Ectodermal cell (in vitro differentiated cells): ENCODE data around the gene KRTDAP.

Source experiments
- H3K27ac ChIP-seq: 2 replicates; pipeline ENCODE4 v1.7.0; 2013; ENCODE audit warnings: mild to moderate bottlenecking, low read depth, low read length; ENCODE audit not compliant: insufficient read depth, poor library complexity, severe bottlenecking
- H3K27me3 ChIP-seq: 2 replicates; pipeline ENCODE4 v1.7.0; 2013; ENCODE audit warnings: mild to moderate bottlenecking, low read length; ENCODE audit not compliant: insufficient read depth, control insufficient read depth, poor library complexity, severe bottlenecking
- H3K36me3 ChIP-seq: one replicate; pipeline ENCODE4 v1.7.0; 2013; ENCODE audit warnings: low read length; ENCODE audit not compliant: control insufficient read depth, insufficient read depth
- H3K4me1 ChIP-seq: one replicate; pipeline ENCODE4 v1.7.0; 2013; ENCODE audit warnings: low read length; ENCODE audit not compliant: control insufficient read depth, insufficient read depth
- H3K4me3 ChIP-seq: 2 replicates; pipeline ENCODE4 v1.7.0; 2013; ENCODE audit warnings: low read depth, low read length, control low read depth; ENCODE audit not compliant: insufficient read depth
- H3K9me3 ChIP-seq: 2 replicates; pipeline ENCODE4 v1.7.0; 2013; ENCODE audit warnings: mild to moderate bottlenecking, low read length, moderate library complexity; ENCODE audit not compliant: control insufficient read depth
- WGBS, 2 experiments: methylation state at CpG; one replicate each; pipeline ENCODE4 v1.1.7; 2013; ENCODE audit warnings: missing lambda C conversion rate in 2 of 2; 5-methylcytosine and 5-hydroxymethylcytosine counted together

Gene KRTDAP

DNA sequence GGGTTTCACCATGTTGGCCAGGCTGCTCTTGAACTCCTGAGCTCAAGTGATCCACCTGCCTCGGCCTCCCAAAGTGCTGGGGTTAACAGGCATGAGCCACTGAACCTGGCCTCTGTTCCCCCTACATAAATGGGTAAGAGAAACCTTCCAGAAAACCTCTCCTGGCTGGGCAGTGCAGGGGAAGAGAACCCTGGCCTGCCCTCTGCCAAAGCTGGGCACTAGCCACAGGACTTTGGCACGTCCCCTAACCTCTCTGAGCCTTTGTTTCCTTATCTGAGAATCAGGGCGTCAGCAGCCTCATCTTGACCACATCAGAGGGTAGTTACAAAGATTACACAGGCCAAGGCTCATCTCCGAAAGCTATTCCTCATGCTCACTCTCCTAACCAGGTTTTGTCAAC lies 35.6 kb upstream of the KRTDAP start:
- WGBS, 2 experiments = 94 to 95% methylated on average over 4 of the region's 4 CpGs
- Histone ChIP-seq H3K27ac (no peak overlapping the region), H3K36me3 (no peaks in the 10 kb centered on the region)

DNA sequence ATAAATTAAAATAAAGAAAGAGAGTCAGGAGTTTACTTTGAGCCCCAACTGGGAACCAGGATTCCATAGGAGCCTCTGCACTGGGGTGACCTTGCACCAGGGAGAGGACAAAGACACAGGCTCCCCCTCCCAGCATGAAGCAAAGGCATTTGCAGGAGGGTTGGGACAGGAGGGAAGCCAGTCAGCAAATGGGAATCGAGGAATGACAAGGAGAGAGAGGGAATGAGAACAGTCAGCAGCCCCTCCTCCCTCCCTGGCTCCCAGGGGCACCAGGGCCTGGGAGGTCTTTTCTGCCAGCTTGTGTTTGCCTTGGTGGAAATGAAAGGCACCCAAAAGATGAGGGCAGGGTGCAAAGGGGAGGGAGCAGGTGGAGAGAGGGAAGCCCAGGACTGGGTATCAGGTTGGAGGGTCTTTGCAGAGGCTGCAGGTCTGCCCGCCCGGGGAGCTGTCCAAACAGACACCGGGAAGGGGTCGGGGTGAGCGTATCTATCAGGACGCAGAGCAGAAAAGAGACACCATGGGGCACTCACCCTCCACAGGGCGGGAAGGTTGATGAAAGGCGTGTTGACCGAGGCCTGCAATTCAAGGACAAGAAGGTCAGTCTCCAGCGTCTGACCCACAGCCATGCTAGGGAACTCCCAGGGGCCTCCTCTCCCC lies 34.0 kb upstream of the KRTDAP start:
- Histone ChIP-seq H3K27me3 (no peaks in the 10 kb centered on the region), H3K36me3 (no peaks in the 10 kb centered on the region), H3K4me1 (peaks cover 13% of the 10 kb centered on the region), H3K4me3 (no peak overlapping the region), H3K27ac (no peak overlapping the region), H3K9me3 (no peaks in the 10 kb centered on the region)
- whole genome bisulfite sequencing, 2 experiments = 10 to 13% methylated on average over 11 of the region's 11 CpGs

More for the DNA sequence above, 35.6 kb upstream of the KRTDAP start:
- Histone ChIP-seq H3K9me3 (no peaks in the 10 kb centered on the region), H3K4me1 (peaks cover 13% of the 10 kb centered on the region), H3K27me3 (no peaks in the 10 kb centered on the region), H3K4me3 (no peak overlapping the region)

DNA sequence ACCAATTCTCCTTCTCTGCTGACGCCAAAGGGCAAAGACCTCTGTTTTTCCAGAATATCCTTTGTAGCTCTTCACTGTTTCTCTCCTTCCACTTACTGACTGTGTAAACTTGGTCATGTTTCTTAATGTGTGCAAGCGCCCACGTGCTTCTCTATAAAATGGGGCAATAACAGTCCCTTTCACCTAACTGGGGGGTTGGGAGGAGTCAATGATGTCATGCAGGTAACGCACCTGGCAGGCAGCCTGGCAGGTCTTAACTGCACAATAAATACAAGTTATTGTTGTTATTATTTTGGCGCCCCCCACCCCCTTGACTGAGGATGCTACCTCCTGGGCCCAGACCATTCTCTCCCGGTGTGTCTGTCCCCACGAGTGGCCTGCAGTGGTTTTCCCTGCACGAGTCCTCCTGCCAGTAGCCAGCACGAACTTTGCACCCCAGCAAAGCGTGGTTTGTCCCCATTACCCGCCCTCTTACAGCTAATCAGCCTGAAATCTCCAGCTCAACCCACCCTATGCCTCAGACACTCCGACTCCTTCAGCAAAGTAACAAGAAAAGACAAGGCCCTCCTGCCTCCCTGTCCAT lies 32.6 kb upstream of the KRTDAP start:
- Histone ChIP-seq H3K4me1 (peaks cover 13% of the 10 kb centered on the region), H3K9me3 (no peaks in the 10 kb centered on the region), H3K27me3 (no peaks in the 10 kb centered on the region), H3K36me3 (no peaks in the 10 kb centered on the region), H3K27ac (no peak overlapping the region), H3K4me3 (no peak overlapping the region)
- WGBS, 2 experiments = 89 to 90% methylated on average over 12 of the region's 12 CpGs

DNA sequence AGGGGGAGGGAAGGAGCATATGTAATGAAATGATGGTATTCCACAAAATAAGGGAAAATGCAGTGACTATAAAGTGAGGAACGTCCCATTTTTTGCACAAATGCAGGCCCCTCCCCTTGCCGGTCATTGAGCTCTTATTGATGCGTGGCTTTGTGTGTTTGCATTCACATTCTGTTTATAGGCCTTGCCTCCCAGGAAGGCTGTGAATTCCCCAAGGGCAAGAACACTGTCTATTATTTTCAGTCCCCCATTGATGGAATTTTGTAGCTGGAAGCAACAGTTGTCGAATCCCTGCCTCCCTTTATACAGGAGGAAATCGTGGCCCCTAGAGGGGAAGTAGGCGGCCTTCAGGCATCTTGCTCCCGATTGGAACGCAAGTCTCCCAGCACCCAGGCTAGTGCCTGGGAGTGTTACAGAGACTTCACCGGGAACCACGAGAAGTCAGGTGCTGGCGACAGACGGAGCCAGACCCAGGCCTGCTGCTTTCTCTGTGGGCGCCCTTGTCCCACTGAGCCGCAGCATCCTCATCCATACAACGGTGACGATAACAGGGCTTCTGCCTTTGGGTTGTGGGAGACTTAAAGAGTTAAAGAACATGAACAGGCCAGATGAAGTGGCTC lies 31.0 kb upstream of the KRTDAP start:
- Histone ChIP-seq H3K9me3 (no peaks in the 10 kb centered on the region), H3K27me3 (no peaks in the 10 kb centered on the region), H3K27ac (no peak overlapping the region), H3K36me3 (no peaks in the 10 kb centered on the region), H3K4me1 (peaks cover 13% of the 10 kb centered on the region), H3K4me3 (no peak overlapping the region)
- 68 to 72% methylated on average over 16 of the region's 16 CpGs for WGBS, 2 experiments

DNA sequence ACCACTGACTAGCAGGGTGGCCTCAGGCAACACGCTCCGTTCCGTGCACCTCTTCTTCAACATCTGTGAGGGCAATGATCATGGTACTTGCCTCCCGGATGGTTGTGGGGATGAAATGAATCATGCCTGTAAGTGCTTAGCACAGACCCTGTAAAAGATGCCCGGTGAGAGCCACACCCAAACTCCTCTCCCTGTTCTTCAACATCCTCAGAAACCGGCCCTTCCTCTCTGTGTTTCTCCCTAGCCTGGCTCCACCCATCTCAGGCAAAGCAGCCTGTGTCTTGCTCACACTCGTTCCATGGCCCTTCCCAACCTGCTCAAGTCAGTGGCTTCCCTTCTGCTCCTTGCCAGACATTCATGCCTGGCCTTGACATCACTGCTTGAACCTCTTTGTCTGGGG lies 29.0 kb upstream of the KRTDAP start:
- Histone ChIP-seq H3K9me3 (no peaks in the 10 kb centered on the region), H3K4me3 (no peak overlapping the region), H3K4me1 (peaks cover 6% of the 10 kb centered on the region), H3K36me3 (no peaks in the 10 kb centered on the region), H3K27me3 (peaks cover 4% of the 10 kb centered on the region), H3K27ac (no peak overlapping the region)
- WGBS, 2 experiments = 76 to 79% methylated on average over 7 of the region's 7 CpGs

DNA sequence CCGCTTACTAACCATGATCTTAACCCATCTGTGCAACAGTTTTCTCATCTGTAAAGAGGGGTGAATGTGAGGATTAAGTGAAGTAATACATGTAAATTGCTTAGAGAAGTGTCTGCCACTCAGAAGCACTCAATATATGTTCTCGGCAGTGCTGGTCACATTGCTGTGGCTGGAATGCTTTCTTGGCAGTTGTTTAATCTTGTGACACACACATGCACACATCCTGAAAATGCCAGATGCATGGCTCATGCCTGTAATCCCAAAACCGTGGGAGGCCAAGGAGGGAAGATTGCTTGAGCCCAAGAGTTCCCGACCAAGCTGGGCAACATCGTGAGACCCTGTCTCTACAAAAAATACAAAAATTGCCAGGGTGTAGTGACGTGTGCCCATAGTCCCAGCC lies 28.0 kb upstream of the KRTDAP start:
- no peaks in the 10 kb centered on the region for H3K9me3 ChIP-seq
- H3K27me3 ChIP-seq = peaks cover 9% of the 10 kb centered on the region
- H3K4me3 ChIP-seq = no peak overlapping the region
- peaks cover 11% of the 10 kb centered on the region for H3K4me1 ChIP-seq
- H3K36me3 ChIP-seq = no peaks in the 10 kb centered on the region
- WGBS, 2 experiments = 88% methylated on average over 5 to 6 of the region's 6 CpGs
- H3K27ac ChIP-seq = no peak overlapping the region

DNA sequence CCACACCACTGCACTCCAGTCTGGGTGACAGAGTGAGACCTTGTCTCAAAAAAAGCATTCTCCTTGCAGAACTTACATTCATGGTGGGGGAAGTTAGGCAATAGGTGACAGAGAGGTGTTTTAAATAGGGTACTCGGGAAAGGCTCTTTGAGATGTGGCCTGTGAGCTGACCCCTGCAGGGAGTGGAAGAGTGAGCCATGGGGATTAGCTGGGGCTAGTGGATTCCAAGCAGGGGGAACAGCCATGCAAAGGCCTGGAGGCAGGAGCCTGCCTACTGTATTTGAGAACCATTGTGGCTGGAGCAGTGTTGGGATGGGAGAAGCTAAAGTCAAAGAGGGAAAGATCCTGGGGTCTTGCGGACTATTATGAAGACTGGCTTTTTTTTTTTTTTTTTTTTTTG lies 27.1 kb upstream of the KRTDAP start:
- Histone ChIP-seq H3K9me3 (no peaks in the 10 kb centered on the region), H3K36me3 (no peaks in the 10 kb centered on the region), H3K27me3 (peaks cover 9% of the 10 kb centered on the region), H3K4me1 (peaks cover 12% of the 10 kb centered on the region), H3K27ac (no peak overlapping the region), H3K4me3 (no peak overlapping the region)
- 73 to 74% methylated on average over 2 of the region's 2 CpGs for WGBS, 2 experiments

DNA sequence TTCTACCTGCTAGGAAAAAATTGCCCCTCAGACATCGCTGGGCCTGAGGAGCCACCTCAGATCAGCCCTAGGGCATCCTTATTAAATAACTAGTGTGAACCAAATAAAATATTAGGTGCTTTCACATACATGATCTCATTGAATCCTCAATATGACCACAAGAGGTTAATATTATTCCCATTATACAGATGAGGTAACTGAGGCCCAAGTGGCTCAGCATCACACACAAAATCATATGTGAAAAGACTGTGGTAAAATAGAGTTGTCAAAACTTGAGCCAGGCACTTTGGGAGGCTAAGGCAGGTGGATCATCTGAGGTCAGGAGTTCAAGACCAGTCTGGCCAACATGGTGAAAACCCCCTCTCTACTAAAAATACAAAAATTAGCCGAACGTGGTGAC lies 26.0 kb upstream of the KRTDAP start:
- Histone ChIP-seq H3K4me1 (peaks cover 12% of the 10 kb centered on the region), H3K36me3 (no peaks in the 10 kb centered on the region), H3K9me3 (no peaks in the 10 kb centered on the region), H3K27me3 (peaks cover 12% of the 10 kb centered on the region), H3K27ac (no peak overlapping the region), H3K4me3 (no peak overlapping the region)
- 90 to 97% methylated on average over 3 of the region's 3 CpGs for WGBS, 2 experiments

DNA sequence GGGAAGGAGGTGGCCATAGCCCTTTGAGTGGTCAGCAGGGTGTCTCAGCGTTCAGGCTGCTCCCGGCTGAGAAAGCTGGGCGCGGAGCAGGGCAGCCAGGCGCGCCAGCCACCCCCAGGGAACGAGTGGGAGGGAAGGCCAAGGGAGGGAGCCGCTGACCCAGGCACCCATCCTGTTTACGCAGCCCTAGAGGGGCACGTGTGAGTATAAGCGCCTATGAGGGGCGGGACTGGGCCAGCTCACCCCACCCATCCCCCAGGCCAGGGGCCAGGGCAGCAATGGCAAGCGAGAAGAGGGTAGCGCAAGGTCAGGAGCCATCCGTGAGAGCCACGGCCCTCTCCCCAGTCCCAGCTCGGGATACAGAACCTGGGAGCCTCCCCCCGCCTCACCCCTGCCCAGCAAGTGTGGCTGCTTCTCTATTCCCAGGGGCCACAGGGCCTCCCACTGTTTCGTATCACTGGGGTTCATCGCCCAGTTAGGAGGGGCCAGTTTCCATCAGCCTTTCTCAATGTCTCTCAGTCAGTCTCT lies 24.1 kb upstream of the KRTDAP start:
- H3K9me3 ChIP-seq = no peaks in the 10 kb centered on the region
- WGBS, 2 experiments = 39 to 41% methylated on average over 20 of the region's 20 CpGs
- H3K27me3 ChIP-seq = peaks cover 31% of the 10 kb centered on the region
- no peaks in the 10 kb centered on the region for H3K36me3 ChIP-seq
- H3K4me3 ChIP-seq = no peak overlapping the region
- H3K4me1 ChIP-seq = peaks cover 15% of the 10 kb centered on the region
- H3K27ac ChIP-seq = no peak overlapping the region

DNA sequence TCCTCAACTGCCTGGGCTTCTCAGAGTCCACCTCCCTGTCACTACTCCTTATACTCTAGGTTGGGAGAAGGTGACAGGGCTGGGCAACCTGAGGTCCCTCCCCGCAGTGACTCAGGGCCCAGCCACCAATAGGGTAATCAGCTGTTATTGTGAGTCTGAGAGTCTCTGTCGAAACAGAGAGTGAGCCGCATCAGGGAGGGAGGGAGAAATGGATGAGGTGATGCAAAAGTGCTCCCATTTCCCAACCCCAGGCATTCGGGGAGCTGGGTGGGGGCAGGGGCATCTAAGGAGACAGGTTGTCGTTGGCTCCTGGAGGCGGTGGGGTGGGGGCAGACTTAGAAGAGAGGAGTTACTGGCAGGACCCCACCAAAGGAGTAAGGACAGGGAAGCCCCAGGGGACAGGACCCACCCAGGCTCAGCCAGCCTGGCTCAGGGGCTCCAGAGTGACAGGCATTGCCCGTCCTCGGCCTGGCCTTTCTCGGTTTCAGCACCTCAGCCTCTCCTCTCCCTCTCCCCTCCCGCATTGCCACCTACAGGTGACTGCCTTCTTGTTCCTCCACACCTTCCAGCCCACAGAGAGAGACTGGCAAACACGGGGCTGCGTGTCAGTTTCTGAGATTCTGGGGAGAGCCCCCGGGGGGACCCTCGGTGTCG lies 23.5 kb upstream of the KRTDAP start, which contains the start of gene DMKN:
Gene DMKN (minus strand): TSS at position 22 of the 654 bp plus-strand sequence. CDS start 174 bp downstream, outside the sequence.
- Histone ChIP-seq H3K4me3 (no peak within 1 kb of the TSS), H3K27me3 (peaks cover 35% of the 10 kb centered on the region), H3K27ac (no peak within 1 kb of the TSS)

More for the DNA sequence above, 23.5 kb upstream of the KRTDAP start, which contains the start of gene DMKN:
- Histone ChIP-seq H3K4me1 (peaks cover 21% of the 10 kb centered on the region), H3K36me3 (no peaks in the 10 kb centered on the region), H3K9me3 (no peaks in the 10 kb centered on the region)
- WGBS, 2 experiments = 32% methylated on average over 15 of the region's 15 CpGs
